ENCODE data around the gene TIFAB. TPM values are rescaled to one million over a fixed set of nuclear protein-coding genes. Genes with fewer than 3 reads are reported as not detected.
A peak's percentile ranks its signal among the peaks of the same experiment; 100 is the strongest.
"Not testable (repeated sequence)": the region's sequence is repeated elsewhere in the genome, so short reads cannot be mapped to it uniquely, and the experiment has no call there.

TIFAB gene, protein sequence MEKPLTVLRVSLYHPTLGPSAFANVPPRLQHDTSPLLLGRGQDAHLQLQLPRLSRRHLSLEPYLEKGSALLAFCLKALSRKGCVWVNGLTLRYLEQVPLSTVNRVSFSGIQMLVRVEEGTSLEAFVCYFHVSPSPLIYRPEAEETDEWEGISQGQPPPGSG
- not detected for total RNA-seq
- long read RNA-seq: 0 reads

DNA sequence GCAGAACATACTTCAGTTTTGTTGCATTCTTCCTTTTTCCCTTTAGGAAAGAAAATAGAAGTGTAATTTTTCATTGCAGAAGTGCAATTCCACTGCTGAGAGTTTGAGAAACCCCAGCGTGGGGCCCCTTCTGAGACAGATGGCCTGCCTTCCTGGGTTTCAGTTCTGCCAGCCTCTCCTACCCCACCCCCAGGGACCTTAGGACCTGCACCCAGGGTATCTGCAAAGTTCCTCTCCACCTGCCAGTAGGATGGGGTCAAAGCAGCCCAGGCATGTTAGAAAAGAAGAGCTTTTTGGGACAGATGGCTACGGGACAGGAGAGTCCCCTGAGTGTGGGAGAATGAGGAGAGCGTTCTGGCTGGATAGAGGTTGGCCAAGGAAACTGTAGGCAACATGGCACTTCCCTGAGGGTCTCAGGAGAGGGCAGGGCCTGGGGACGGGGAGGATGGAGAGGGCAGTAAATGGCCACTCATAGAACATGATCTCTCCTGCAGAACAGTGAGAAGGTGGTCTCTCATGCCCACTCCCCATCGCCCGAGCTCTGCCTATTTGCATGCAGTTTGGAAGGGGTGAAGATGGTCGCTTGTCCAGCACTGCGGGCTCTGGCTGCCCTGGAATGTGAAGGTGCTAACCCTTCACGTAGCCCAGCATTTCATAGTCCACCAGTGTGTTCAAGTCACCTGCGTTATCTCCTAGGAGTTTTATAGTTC lies at the start of gene TIFAB:
TSS of gene TIFAB (minus strand) at position 31 of the 710 bp plus-strand sequence. CDS start 2,412 bp downstream, outside the sequence.
- no peak for DNase-seq
- intact Hi-C loops (cut with micrococcal nuclease): no loop called here
- no peak for ATAC-seq

DNA sequence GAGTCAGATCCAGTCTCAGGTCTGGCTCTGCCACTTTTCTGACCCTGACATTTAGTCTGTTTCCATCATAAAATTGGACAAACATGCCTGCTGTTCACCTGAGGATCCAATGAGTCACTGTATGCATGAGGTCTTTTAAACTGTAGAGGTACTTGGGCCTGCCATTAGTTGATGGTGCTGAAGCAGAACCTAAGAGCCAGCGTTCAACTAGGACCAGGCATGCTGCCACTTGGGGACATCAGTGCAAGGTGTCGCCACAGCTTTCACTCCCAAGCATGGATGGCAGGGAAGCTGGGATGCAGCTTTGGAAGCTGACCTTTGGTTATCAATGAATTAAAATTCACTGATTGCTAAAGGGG lies 46.5 kb upstream of the TIFAB start:
- DNase-seq: no peak
- no peak for ATAC-seq
- intact Hi-C loops (cut with micrococcal nuclease): no loop called here

DNA sequence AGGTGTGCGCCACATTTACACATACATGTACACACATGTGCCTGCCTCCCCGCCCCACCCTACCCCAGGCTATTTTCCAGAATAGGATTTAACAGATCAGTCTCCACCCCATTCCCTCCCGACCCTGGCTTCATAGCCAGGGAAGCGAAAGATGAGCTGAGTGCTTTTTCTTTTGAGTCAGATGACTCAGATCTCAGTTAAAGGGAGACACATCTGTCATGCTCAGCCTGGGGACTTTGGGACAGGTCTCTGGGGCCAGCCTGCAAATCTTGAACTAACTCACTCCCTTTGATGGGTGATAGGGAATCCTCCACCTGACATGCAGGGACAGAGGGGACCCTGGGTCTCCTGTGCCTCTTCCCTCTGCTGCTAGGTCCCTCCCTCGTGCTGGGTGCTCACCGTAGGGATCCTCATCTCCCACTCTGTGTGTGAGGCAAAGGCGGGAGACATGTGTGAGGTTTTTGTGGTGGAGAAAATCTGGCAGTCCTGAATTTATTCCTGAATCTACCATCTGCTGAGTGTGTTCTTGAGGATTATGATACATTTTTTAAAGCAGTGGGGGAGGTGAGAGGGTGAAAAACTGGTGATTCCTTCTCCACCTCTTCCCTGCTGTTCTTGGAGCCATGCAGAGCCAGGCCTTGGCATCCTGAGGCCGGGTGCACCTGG lies 46.0 kb upstream of the TIFAB start:
- ATAC-seq (no peak), DNase-seq (no peak)
- intact Hi-C loops (cut with micrococcal nuclease): no loop called here

DNA sequence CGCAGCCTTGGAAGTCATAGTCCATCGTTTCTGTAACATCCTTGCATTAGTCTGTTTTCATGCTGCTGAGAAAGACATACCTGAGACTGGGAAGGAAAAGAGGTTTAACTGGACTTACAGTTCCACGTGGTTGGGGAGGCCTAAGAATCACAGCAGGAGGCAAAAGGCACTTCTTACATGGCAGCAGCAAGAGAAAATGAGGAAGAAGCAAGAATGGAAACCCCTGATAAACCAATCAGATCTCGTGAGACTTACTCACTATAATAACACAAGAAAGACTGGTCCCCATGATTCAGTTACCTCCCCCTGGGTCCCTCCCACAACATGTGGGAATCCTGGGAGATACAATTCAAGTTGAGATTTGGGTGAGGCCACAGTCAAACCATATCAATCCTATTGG lies 43.4 kb upstream of the TIFAB start:
- DNase-seq; ATAC-seq; intact Hi-C loops (cut with micrococcal nuclease): not testable (repeated sequence)

DNA sequence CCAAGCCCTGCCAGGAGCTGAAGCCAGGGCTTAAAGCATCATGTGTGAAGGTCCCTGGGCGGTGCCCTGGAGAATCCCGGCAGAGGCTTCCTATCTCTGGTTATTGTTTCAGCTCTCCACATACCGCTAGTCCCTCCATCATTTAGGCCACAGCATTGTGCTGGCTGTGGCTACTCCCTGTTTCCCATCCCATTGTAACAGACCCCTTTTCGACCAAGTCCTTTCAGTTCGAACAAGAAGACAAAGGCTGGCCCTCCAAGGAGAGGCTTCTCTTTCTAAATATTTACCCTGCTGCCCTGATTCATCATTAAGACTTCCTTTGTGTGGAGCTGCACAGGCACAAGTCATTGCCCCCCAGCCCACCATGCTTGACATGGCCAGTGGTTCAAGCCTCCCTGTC lies 42.0 kb upstream of the TIFAB start:
- intact Hi-C loops (cut with micrococcal nuclease): no loop called here
- no peak for ATAC-seq

DNA sequence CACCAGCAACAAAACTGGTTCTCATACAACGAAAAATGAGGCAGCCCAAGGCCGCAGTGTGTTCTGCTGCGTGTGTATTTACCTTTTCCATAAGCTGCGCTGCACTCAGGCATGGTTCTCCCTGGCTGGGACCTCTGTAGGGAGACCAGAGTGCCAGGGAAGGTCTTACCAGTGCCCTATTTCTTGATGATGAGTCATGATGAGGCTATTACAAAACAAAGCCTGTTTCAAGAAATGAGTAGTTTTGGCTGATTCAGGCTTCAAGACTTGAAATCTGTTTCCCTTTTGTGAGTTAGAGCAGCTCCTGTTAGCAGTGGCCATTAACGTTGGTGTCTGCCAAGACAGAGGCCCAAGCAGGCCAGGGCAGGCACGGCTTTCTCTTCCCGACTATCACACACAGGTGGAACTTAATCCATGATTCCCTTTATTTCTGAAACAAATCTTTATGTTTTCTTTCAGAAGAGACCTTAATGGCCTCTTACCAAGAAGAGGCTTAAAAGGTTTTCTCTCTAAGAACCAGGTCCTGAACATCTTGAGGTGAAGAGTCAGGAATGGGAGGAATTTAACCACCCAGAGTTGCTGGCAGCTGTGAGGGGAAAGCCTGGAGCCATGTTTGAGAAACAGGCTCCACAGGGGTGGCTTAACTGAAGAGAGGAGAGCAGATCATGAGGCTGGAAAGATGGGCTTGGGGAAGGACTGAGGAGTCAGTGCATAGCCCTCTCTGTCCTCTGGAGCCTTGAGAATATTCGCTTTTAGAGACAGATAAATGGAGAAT lies 41.4 kb upstream of the TIFAB start:
- intact Hi-C loops (cut with micrococcal nuclease): no loop called here
- no peak for ATAC-seq
- no peak for DNase-seq

More for the DNA sequence above, 42.0 kb upstream of the TIFAB start:
- DNase-seq: no peak

DNA sequence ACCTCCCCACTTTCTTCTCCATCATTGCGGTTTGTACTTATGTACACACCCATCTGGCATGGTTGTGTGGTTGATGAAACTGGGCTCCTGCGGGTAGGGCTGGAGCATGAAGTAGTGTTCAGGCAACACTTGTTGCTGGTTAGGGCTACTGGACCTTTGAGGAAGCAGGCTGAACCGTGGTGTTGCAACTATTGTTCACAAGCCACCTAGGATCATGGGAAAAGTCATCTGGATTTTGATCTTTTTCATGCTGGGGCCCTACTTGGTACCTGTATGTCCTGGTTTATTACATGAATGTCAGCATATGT lies 40.1 kb upstream of the TIFAB start:
- no peak for DNase-seq
- ATAC-seq: no peak
- intact Hi-C loops (cut with micrococcal nuclease): no loop called here

DNA sequence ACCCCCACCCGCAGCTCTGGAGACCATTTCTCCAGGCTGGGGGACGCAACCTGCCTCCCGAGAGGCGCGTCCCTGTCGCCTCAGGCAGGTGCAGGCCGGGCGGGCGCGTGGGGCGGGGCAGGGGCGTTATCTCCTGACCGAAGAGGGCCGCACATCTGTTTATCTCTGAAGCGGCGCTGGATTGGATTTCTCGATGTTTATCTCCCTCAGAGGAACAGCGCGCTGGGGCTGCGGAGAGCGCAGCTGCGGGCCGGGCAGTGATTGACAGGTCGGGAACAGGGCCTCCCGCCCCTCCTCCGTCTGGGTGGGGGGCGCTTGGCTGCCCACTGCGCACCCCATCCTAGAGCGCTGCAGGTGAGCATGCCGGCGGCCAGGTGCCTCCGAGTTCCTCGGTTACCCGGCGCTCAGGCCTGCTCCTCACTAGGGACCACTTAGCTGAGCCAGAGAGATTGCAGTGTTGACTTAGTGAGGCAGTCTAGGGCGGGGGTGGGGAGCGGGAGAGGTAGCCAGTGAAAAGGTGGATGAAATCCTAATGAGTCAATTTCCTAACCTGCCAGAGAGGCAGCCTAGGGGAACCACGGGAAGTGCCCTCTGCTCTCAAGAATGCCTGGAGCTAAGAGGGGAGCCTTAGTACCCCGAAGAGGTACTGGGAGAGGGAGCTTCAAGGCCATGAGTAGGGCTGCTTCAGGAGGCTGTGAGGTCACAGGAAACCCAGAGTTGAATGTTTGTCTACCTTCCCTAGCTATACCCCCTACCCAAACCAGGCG lies 39.6 kb upstream of the TIFAB start:
- no peak for DNase-seq
- intact Hi-C loops (cut with micrococcal nuclease): no loop called here

DNA sequence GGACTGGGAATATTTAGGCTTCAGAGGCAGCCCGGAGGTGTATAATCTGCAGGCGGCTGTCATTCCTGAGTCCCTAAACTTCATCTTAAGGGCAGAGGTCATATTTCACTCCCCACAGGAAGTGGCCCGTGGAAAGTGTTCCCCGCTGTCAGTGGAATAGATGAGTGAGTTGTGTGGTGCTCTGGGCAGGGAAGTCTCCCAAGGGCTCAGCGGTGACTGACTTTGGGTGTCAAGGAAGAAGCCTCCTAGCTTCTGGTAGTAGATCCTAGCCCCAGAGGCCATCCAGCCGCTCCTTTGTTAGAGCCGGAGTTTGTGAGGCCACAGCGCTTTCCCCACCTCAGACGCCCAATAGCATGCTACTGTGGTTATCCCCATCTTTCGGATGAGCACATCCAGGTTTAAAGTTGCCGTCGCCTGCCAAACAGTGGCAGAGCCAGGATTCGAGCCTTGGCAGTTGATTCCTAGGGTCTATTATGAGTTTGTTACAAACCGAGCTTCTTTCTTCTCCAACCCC lies 38.9 kb upstream of the TIFAB start:
- no peak for DNase-seq
- no peak for ATAC-seq
- intact Hi-C loops (cut with micrococcal nuclease): no loop called here

More for the DNA sequence above, 39.6 kb upstream of the TIFAB start:
- no peak for ATAC-seq

DNA sequence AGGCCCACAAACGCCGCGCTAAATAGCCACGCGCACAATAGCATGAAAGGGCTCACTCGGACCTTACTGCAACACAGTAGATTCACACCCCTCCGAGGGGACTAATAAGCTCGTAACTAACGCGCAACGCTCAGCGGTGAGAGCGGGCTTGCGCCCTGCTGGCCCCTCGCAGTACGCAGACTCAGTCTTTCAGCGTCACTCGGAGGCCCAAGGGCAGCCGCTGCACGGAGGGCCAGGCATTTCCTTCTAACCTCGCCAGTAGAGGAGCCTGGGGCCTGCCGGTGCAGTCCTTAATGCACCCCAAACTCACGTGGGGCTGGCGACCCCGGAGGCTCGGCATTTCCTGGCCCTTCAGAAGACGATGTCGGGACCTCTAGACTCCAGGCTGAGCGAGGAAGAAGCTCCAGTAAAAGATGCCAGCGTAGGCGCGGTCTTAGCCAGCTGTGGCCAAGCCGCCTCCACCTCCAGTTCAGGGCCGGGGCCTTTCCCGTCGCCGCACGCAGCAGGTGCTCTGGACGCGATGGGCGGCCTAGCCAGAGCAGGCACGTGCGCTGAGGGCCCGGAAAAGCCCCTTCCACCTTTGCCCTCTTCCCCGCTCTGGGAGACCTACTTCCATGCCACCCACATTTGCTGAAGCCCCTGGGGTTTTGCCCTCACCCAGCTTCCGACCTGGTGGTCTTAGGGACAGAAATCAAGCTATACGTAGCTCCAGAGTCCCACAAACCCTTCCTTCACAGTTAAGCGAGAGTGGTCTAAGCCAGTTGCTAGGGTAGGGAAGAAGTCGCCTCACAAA lies 38.3 kb upstream of the TIFAB start:
- intact Hi-C loops (cut with micrococcal nuclease): no loop called here
- no peak for DNase-seq
- peak; percentile 32 for ATAC-seq

DNA sequence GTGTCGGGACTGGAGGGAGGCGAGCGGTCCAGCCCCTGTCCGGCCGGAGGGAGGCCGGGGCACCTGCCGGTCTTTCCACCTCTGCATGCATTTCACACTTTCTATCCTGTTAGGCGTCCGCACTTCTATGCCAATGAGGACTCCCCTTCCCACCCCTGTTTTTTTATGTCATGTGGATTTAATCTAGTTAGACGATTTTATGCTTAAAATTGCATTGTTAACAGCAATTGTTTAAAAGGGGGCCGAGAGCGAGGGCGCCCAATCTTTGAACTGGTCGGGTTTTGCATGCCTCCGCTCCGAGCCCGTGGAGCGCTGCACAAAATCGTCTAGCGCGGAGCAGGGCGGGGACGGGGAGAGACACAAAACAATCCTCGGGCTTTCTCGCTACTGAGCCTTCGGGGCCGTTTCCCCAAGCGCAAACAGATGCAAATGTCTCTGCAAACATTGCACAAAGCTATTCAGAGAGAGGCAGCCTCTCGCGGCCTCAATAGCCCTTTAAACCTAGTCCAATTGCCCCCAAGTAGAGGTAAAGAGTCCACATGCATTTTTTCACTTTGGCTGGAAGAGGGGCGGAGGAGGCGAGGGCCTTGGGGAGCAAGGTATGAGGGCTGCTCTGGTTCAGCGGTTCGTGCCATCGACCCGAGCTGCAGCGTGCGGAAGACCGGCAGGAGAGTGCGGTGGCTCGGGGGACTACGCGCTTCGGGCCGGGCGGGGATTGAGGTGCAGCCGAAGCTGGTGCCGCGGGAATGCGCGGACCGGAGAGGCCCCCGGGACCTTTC lies 37.5 kb upstream of the TIFAB start:
- intact Hi-C loops (cut with micrococcal nuclease): no loop called here
- ATAC-seq (no peak), DNase-seq (no peak)

DNA sequence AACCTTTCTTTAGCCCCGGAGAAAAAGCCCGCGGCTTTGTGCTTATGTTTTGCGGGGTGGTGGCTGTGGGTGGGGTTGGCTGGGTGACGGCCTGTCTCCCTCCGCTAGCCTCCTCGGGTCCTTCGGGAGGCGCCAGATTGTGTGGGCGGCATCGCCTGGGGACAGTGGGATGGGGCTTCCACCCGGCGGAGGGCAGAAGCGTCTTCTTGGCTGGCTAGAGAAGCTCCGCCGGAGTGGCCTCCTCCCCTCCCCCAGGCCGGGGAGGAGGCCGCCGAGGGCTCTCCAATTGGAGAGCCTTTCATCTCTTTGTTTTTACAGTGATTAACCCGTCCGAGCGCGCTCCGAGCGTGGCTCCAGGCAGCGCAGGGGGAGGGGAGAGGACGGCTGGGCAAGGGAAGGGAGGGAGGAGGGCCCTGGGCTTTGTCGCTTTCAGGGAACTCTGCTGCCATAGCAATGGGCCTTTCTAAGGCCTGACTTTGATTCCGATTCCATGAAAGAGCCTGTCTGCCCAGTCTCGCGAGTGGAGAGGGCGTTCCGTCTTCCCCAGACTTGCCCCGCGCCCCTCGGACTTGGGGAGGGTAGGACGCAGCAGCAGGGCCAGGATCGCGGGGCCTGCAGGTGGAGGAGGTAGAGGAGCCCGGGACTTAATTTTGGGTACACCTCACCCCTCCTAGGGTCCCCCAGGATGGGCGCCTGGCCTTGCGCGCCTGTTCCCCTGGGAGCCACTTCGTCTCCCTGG lies 36.7 kb upstream of the TIFAB start:
- DNase-seq: no peak

DNA sequence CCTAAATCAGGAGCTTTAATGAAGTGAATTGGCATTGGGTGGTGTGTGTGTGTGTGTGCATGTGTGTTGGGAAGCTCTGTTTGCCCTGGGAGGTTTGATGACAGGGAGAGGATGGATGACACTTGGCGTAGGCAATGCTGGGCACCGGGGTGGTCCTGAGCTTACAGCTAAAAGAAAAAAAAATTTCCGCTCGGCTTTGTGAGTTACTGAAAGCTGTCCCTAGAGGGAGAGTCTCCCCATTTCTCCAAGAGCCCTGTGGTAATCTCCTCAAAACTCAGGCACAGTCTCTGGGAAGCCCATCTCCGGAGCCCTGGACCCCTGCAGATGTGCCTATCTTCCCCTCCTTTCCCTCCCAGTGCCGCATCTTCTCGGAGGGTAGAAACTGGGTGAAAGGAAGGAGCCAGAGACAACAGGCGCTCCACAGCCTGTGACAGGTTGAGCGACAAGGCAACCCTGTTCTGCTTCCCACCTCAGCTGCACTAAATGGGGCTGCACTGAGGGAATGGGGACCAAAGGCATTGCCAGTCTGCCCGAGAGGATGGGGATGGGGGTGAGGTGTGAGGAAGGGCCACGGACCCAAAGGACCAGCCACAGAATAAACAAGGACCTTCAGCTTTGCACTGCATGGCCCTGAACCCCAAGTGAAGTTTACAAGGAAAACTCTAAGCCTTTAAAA lies 35.8 kb upstream of the TIFAB start:
- no peak for DNase-seq
- intact Hi-C loops (cut with micrococcal nuclease): no loop called here

More for the DNA sequence above, 36.7 kb upstream of the TIFAB start:
- ATAC-seq: peak; percentile 27
- intact Hi-C loops (cut with micrococcal nuclease): no loop called here

DNA sequence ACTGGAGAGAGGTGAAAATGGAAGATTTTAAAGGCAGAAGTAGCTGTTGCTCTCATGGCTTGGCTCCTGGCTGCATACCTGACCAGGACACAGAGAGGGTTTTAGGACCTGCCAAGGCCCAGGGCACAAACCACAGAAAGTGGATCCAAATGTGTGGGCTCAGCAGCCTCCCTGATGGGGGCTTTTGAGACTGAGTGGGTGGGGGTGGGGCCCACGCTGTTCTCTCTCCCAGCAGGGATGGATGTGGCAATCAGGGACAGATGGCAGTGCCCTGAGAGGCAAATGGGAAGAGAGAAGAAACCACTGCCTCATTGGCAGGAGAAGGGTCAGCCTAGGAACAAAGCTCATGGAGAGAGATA lies 34.9 kb upstream of the TIFAB start:
- intact Hi-C loops (cut with micrococcal nuclease): no loop called here
- DNase-seq: no peak
- no peak for ATAC-seq

More for the DNA sequence above, 35.8 kb upstream of the TIFAB start:
- ATAC-seq: no peak

DNA sequence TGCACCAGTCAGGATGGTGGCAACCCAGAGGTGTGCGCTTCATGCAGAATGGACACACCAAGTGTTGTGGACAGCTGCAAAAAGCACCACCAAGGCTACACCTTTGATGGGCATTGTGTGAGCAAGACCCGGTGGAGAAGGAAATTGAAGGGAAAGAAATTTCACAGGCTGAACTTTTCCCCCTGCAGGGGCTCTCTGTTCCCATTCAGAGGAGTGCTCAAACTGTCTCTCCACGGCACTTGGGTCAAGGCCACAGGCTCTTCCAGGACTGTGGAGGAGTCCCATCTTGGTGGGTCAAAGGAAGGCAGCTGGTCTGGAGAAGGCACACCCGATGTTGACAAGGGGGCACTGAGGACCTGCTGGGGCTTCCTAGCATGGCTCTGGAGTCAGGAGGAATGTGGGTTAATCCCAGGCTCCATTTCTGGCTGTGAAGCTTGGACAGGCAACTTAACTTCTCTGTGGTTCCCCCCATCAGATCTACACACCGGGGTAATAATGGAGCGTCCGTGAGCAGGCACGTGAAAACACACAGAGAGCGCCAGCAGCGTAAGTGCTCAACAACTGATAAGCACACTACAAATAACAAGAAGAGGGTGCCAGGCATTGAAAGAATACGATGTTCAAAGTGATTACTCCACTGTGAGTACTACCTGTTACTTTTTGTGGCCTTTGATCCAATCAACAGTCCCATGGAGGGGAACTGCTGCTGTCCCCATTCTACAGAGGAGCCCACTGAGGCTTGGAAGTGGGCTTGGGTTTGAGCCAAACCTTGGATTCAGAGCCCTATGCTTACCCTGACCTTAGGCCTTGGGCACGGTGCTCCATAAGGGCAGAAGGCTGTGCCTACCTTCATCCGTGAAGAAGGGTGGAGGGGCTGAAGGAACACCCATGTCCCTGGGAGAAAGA lies 34.2 kb upstream of the TIFAB start:
- intact Hi-C loops (cut with micrococcal nuclease): no loop called here
- ATAC-seq: peak; percentile 39
- no peak for DNase-seq
